HK-2 (cell line): Measurements from ENCODE around the gene LALBA.
"Not testable (repeated sequence)": the region's sequence is repeated elsewhere in the genome, so short reads cannot be mapped to it uniquely, and the experiment has no call there.

ENCODE experiments used
- DNase-seq: peaks from one replicate; pipeline ENCODE4 v3.0.0-alpha.2; 2018; ENCODE audit not compliant: unreplicated experiment

LALBA gene

GRCh38 chr12:48532601-48533000, 37.2 kb downstream of the LALBA start:
- DNase-seq, result no peak

GRCh38 chr12:48527891-48528670, 41.8 kb downstream of the LALBA start:
- no peak for DNase-seq

GRCh38 chr12:48525332-48525731, 44.5 kb downstream of the LALBA start, which contains the start of gene OR8S1:
Gene OR8S1, plus strand, starts transcription at chr12:48525632. Its CDS starts 0 bp downstream, at chr12:48525632.
- DNase-seq, result no peak

GRCh38 chr12:48520381-48520780, 49.5 kb downstream of the LALBA start:
- not testable (repeated sequence) for DNase-seq
